ENCODE data around the gene ANGEL1. TPM values are rescaled to one million over a fixed set of nuclear protein-coding genes. Genes with fewer than 3 reads are reported as not detected.

ANGEL1 gene
- total and polyA plus RNA-seq, 9 donors, result 8.5 to 24.1 (median 14.7) TPM

DNA sequence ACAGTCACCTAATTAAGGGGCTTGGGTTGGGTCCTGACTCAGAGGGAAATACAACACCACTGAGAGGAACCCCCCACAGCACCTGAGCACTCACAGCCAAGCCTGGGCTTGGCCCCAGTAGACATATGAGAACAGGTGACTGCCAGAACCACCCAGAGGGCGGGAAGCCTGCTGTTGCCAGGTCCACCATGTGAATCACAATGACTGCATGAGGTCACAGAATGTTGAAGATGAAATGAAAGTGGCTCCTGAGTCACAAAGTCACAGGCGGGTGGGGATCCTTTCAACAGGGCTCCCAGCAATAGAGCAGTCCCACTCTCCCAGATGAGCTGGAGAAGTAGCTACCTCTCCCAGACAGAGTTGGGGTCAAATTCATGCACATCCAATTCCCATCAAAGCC lies 13.4 kb upstream of the ANGEL1 start, which contains the start of gene LRRC74A:
LRRC74A (plus strand) TSS at position 287 of the 400 bp plus-strand sequence. CDS start 290 bp downstream, outside the sequence.
- H3K36me3 ChIP-seq (ENCODE audit: control insufficient read depth, insufficient read depth, low read length), result no peaks in the 10 kb centered on the region
- H3K27me3 ChIP-seq (ENCODE audit: control insufficient read depth, insufficient read depth, low read length), result no peaks in the 10 kb centered on the region
- 100% methylated on average over 1 of the region's 2 CpGs for WGBS (ENCODE audit: insufficient coverage)
- no peak within 1 kb of the TSS for H3K27ac ChIP-seq (ENCODE audit: low read length)
- no peak within 1 kb of the TSS for H3K4me3 ChIP-seq (ENCODE audit: low read length)
- no peaks in the 10 kb centered on the region for H3K9me3 ChIP-seq (replicated peaks; ENCODE audit: control insufficient read depth, low read depth, low read length)
- DNase-seq, result no peak
- peaks cover 41% of the 10 kb centered on the region for H3K4me1 ChIP-seq (ENCODE audit: control insufficient read depth, insufficient read depth, low read length)

- no peak for DNase-seq
- Histone ChIP-seq H3K4me3 (ENCODE audit: low read length) (no peak overlapping the region), H3K9me3 (replicated peaks; ENCODE audit: control insufficient read depth, low read depth, low read length) (no peaks in the 10 kb centered on the region), H3K36me3 (ENCODE audit: control insufficient read depth, insufficient read depth, low read length) (no peaks in the 10 kb centered on the region), H3K4me1 (ENCODE audit: control insufficient read depth, insufficient read depth, low read length) (no peaks in the 10 kb centered on the region), H3K27me3 (ENCODE audit: control insufficient read depth, insufficient read depth, low read length) (no peaks in the 10 kb centered on the region), H3K27ac (ENCODE audit: low read length) (no peak overlapping the region)
- WGBS (ENCODE audit: insufficient coverage), result 100% methylated on average over 1 of the region's 2 CpGs
Observed at GRCh38 chr14:76820700-76821099, 8.0 kb upstream of the ANGEL1 start.

- Histone ChIP-seq H3K4me1 (ENCODE audit: control insufficient read depth, insufficient read depth, low read length) (peaks cover 33% of the 10 kb centered on the region), H3K9me3 (replicated peaks; ENCODE audit: control insufficient read depth, low read depth, low read length) (no peaks in the 10 kb centered on the region), H3K27ac (ENCODE audit: low read length) (peak overlapping the region; percentile 86), H3K27me3 (ENCODE audit: control insufficient read depth, insufficient read depth, low read length) (no peaks in the 10 kb centered on the region), H3K36me3 (ENCODE audit: control insufficient read depth, insufficient read depth, low read length) (no peaks in the 10 kb centered on the region), H3K4me3 (ENCODE audit: low read length) (no peak overlapping the region)
- DNase-seq, result peak; percentile 98
- 45% methylated on average over 3 of the region's 7 CpGs for WGBS (ENCODE audit: insufficient coverage)
Observed at GRCh38 chr14:76814726-76815645, 2.3 kb upstream of the ANGEL1 start.

GRCh38 chr14:76812093-76812421 lies 625 bp downstream of the ANGEL1 start:
- H3K4me1 ChIP-seq (ENCODE audit: control insufficient read depth, insufficient read depth, low read length), result peaks cover 38% of the 10 kb centered on the region
- H3K27ac ChIP-seq (ENCODE audit: low read length), result peak overlapping the region; percentile 77
- WGBS (ENCODE audit: insufficient coverage), result under 1% methylated on average over 12 of the region's 20 CpGs
- no peaks in the 10 kb centered on the region for H3K9me3 ChIP-seq (replicated peaks; ENCODE audit: control insufficient read depth, low read depth, low read length)
- peak overlapping the region; percentile 89 for H3K4me3 ChIP-seq (ENCODE audit: low read length)
- peaks cover 23% of the 10 kb centered on the region for H3K36me3 ChIP-seq (ENCODE audit: control insufficient read depth, insufficient read depth, low read length)
- DNase-seq, result peak; percentile 42
- no peaks in the 10 kb centered on the region for H3K27me3 ChIP-seq (ENCODE audit: control insufficient read depth, insufficient read depth, low read length)

DNA sequence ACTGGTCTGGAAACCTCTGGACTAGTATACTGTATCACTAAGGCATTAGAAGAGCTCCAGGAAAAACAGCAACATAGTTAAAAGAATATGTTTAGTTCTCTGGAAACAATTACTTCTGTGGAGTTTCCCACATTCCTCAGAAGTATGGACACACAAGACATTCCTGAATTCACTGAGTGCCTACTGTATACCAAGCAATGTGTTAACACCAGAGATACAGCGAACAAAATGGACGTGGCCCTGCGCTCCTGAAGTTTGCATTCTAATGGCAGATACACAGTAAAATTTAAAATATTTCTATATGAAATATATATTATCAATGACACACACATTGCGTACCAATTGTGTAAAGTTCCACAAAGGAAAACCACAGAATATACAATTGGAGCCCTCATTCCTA lies 1.1 kb downstream of the ANGEL1 start:
- WGBS (ENCODE audit: insufficient coverage), result no CpG with 5 or more reads among the region's 4 CpGs
- H3K4me3 ChIP-seq (ENCODE audit: low read length), result peak overlapping the region; percentile 89
- peak overlapping the region; percentile 77 for H3K27ac ChIP-seq (ENCODE audit: low read length)
- no peaks in the 10 kb centered on the region for H3K9me3 ChIP-seq (replicated peaks; ENCODE audit: control insufficient read depth, low read depth, low read length)
- H3K36me3 ChIP-seq (ENCODE audit: control insufficient read depth, insufficient read depth, low read length), result peaks cover 28% of the 10 kb centered on the region
- no peaks in the 10 kb centered on the region for H3K27me3 ChIP-seq (ENCODE audit: control insufficient read depth, insufficient read depth, low read length)
- DNase-seq, result peak; percentile 41
- peaks cover 38% of the 10 kb centered on the region for H3K4me1 ChIP-seq (ENCODE audit: control insufficient read depth, insufficient read depth, low read length)

DNA sequence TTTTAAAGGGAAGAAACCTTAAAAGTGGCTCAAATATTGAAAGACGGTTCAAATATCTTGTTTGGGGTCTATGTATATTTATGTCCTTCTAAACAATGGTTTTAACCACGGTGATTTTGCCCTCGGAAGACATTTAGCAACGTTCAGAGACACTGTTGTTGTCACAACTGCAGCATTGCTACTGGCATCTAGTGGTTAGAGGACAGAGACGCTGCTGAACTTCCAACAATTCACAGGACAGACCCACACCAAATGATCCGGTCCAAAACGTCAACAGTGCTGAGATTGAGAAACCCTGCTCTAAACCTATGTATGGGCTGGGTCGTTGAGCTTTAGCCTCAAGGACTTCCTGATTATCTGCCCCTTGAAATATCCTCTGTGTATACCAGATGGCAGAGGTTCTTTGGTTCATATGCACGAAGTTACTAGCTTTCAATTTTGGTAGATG lies 1.7 kb downstream of the ANGEL1 start:
- Histone ChIP-seq H3K36me3 (ENCODE audit: control insufficient read depth, insufficient read depth, low read length) (peaks cover 33% of the 10 kb centered on the region), H3K4me3 (ENCODE audit: low read length) (peak overlapping the region; percentile 18), H3K27ac (ENCODE audit: low read length) (peak overlapping the region; percentile 38), H3K4me1 (ENCODE audit: control insufficient read depth, insufficient read depth, low read length) (peaks cover 38% of the 10 kb centered on the region), H3K9me3 (replicated peaks; ENCODE audit: control insufficient read depth, low read depth, low read length) (no peaks in the 10 kb centered on the region), H3K27me3 (ENCODE audit: control insufficient read depth, insufficient read depth, low read length) (no peaks in the 10 kb centered on the region)
- peak; percentile 66 for DNase-seq
- no CpG with 5 or more reads among the region's 9 CpGs for WGBS (ENCODE audit: insufficient coverage)

DNA sequence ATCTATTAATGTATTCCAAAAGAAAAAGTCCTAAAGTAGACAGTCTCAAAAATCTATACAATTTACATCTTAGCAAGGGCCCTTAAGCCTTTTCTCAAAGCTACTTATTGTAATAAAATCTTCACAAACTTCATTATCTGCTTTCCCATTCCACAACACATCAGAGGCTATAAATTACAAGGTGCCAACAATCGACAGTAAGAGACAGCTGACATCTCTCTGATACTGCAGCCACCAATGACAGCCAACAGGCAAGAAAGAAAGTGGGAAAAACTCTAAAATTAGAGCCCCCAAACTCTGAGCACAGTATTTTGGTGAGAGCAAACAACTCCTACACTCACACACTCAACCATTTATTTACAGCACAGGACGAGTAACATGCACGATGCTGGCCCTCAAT lies 2.2 kb downstream of the ANGEL1 start:
- Histone ChIP-seq H3K27ac (ENCODE audit: low read length) (no peak overlapping the region), H3K4me3 (ENCODE audit: low read length) (no peak overlapping the region), H3K4me1 (ENCODE audit: control insufficient read depth, insufficient read depth, low read length) (peaks cover 38% of the 10 kb centered on the region), H3K27me3 (ENCODE audit: control insufficient read depth, insufficient read depth, low read length) (no peaks in the 10 kb centered on the region), H3K9me3 (replicated peaks; ENCODE audit: control insufficient read depth, low read depth, low read length) (no peaks in the 10 kb centered on the region), H3K36me3 (ENCODE audit: control insufficient read depth, insufficient read depth, low read length) (peaks cover 33% of the 10 kb centered on the region)
- 71% methylated on average over 1 of the region's 3 CpGs for WGBS (ENCODE audit: insufficient coverage)
- DNase-seq, result no peak

- WGBS (ENCODE audit: insufficient coverage), result 92% methylated on average over 4 of the region's 4 CpGs
Observed at GRCh38 chr14:76808990-76809389, 3.7 kb downstream of the ANGEL1 start.

DNA sequence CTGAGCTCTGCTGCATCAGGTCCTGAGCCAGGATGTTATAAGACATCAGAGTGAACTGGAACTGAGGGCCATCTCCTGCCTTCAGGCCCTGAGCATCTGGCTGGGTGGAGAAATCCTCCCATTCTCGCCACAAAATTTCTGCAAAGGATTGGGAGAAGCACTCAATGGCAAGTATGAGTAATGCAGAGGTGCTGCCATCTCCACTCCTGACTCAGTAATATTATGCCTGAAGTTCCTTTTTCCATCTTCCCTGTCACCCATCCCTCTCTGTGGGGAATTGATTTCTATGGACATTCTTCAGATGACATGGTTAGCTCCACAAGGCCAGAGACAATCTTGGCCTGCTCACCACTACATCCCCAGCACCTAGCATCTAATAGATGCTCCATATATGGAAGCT lies 4.7 kb downstream of the ANGEL1 start:
- Histone ChIP-seq H3K27ac (ENCODE audit: low read length) (no peak overlapping the region), H3K4me1 (ENCODE audit: control insufficient read depth, insufficient read depth, low read length) (peaks cover 26% of the 10 kb centered on the region), H3K9me3 (replicated peaks; ENCODE audit: control insufficient read depth, low read depth, low read length) (no peaks in the 10 kb centered on the region), H3K27me3 (ENCODE audit: control insufficient read depth, insufficient read depth, low read length) (no peaks in the 10 kb centered on the region), H3K36me3 (ENCODE audit: control insufficient read depth, insufficient read depth, low read length) (peaks cover 52% of the 10 kb centered on the region), H3K4me3 (ENCODE audit: low read length) (no peak overlapping the region)
- no peak for DNase-seq
- WGBS (ENCODE audit: insufficient coverage), result no CpG with 5 or more reads among the region's 1 CpG

More at GRCh38 chr14:76808990-76809389, 3.7 kb downstream of the ANGEL1 start:
- Histone ChIP-seq H3K9me3 (replicated peaks; ENCODE audit: control insufficient read depth, low read depth, low read length) (no peaks in the 10 kb centered on the region), H3K36me3 (ENCODE audit: control insufficient read depth, insufficient read depth, low read length) (peaks cover 44% of the 10 kb centered on the region), H3K4me3 (ENCODE audit: low read length) (no peak overlapping the region), H3K27me3 (ENCODE audit: control insufficient read depth, insufficient read depth, low read length) (no peaks in the 10 kb centered on the region), H3K27ac (ENCODE audit: low read length) (no peak overlapping the region), H3K4me1 (ENCODE audit: control insufficient read depth, insufficient read depth, low read length) (peaks cover 27% of the 10 kb centered on the region)
- no peak for DNase-seq

DNA sequence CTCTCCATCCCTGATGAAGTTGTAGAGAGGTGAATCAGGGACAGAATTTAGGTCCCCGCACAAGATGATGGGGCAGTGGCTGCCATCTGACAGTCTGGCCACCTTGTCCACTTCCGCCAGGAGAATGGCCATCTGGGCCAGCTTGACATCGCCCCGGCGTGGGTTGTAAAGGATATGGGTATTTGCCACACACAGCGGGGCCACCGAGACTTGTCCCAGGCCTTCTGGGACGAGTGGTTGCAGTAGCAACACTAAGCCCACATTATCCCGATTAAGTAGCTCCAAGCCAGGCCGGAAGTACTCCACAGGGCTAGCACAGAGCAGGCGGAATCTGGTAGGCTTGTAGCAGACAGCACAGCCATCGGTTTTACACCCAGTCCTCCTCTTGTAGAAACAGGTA lies 6.2 kb downstream of the ANGEL1 start:
- H3K27ac ChIP-seq (ENCODE audit: low read length), result no peak overlapping the region
- H3K4me1 ChIP-seq (ENCODE audit: control insufficient read depth, insufficient read depth, low read length), result peaks cover 16% of the 10 kb centered on the region
- no peaks in the 10 kb centered on the region for H3K9me3 ChIP-seq (replicated peaks; ENCODE audit: control insufficient read depth, low read depth, low read length)
- peaks cover 58% of the 10 kb centered on the region for H3K36me3 ChIP-seq (ENCODE audit: control insufficient read depth, insufficient read depth, low read length)
- 92% methylated on average over 5 of the region's 12 CpGs for WGBS (ENCODE audit: insufficient coverage)
- H3K27me3 ChIP-seq (ENCODE audit: control insufficient read depth, insufficient read depth, low read length), result no peaks in the 10 kb centered on the region
- no peak overlapping the region for H3K4me3 ChIP-seq (ENCODE audit: low read length)
- DNase-seq, result no peak
